Stimulated activated CD4-positive, alpha-beta T cell treated with anti-CD3 and anti-CD28 coated beads, Interleukin-4, amount 100 ng/mL, for 4 hours (primary cell): ENCODE measurements around the gene RNF121.

Source experiments
- DNase-seq, 2 experiments: peaks; one replicate each; pipeline ENCODE4 v3.0.0-alpha.2; 2020

RNF121 gene

GRCh38 chr11:71935338-71935925 is 6.6 kb downstream of the RNF121 start:
- no peak for DNase-seq

- DNase-seq = no peak
These were observed 8.0 kb downstream of the RNF121 start for GRCh38 chr11:71936825-71937224.

GRCh38 chr11:71937826-71938225 is 9.0 kb downstream of the RNF121 start:
- DNase-seq = no peak

- DNase-seq = no peak
These were observed 11.8 kb downstream of the RNF121 start for GRCh38 chr11:71940561-71941219.

DNA sequence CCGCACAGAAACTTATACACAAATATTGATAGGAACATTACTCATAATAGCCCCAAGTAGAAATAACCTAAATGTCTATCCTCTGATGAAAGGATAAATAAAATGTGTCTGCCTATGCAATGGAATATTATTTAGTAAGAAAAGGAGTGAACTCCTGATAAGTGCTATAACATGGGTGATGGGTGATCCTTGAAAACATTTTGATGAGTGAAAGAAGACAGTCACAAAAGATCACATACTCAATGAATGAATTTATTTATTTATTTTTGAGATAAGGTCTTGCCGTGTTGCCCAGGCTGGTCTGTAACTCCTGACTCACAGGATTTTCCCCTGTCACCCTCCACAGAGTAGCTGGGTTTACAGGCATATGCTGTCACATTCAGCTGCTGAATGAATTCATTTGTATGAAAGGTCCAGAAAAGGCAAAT is 17.3 kb downstream of the RNF121 start:
- DNase-seq = no peak

DNA sequence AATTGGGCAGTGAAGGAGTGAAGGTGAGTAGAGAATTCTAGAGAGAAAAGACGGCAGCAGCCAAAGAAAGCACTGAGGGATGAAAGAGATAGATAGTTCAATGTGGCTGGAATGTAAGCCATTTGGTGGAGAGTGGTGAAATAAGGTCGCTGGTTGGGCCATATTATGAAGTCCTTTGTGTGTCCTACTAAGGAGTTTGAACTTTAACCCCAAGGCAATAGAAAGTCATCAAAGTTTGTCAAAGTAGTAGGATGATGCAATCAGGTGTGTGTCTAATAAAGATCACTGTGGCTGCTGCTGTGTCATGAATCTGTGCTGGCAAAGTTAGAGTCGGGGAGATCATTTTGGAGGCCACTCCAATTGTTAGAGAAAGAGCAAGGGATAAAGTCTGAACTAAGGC is 18.7 kb downstream of the RNF121 start:
- no peak for DNase-seq

DNA sequence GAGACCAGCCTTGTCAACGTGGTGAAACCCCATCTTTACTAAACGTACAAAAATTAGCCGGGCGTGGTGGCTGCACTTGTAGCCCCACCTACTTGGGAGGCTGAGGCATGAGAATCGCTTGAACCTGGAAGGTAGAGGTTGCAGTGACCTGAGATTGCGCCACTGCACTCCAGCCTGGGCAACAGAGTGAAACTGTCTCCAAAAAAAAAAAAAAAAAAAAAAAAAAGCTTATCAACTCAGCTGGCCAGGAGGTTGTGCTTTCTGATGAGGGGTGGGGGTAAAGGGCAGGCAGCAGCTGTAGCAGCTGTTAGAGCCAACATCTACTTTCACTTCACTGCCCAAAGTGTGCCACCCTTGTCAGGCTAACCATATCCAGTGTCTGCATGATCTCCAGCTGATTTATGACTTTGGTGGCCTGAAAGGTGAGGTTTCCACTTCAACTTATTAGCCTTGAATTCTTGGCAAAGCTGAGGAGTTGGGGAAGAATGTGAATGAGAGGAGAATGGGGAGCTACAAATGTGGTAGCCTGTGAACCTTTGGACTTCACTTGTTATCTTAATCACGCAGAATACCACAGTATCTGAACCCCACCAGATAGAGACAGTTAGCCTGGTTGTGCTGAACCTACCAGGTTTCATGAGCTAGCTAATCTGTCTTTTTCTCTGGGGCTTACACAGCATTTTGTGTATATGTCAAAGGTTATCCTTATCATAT is 19.6 kb downstream of the RNF121 start:
- no peak for DNase-seq

GRCh38 chr11:71949034-71949433 is 20.2 kb downstream of the RNF121 start:
- no peak for DNase-seq

DNA sequence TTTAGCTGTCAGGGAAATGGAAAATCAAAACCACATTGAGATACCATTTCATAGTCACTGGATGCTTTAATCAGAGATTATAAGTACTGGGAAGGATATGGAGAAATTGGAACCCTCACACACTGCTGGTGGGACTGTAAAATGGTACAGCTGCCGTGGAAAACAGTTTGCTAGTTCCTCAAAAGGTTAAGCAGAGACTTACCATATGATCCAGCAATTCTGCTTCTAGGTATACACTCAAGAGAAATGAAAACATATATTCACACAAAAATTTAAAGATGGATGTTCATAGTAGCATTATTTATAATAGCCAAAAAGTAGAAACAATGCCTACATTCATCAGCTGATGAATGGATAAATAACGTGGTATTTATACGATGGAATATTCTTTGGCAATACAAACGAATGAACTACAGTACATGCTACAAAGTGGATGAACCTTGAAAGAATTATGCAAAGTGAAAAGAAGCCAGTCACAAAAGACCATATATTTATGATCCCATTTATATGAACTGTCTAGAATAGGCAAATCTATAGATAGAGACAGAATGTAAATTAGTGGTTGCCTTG is 23.0 kb downstream of the RNF121 start:
- no peak for DNase-seq

- DNase-seq = no peak
These were observed 27.1 kb downstream of the RNF121 start for GRCh38 chr11:71955898-71956456.

- DNase-seq = no peak
These were observed 33.7 kb downstream of the RNF121 start for GRCh38 chr11:71962428-71963038.

DNA sequence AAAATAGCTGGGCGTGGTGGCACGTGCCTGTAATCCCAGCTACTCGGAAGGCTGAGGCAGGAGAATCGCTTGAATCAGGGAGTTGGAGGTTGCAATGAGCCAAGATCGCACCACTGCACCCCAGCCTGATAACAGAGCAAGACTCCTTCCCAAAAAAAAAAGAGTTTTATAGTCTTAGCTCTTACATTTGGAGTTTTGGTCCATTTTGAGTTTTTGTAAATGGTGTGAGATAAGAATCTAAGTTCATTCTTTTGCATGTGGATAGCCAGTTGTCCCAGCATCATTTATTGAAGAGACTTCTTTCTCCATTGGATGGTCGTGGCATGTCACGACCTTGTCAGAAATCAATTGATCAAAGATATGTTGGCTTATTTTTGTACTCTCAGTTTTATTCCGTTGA is 34.6 kb downstream of the RNF121 start:
- no peak for DNase-seq

- no peak for DNase-seq
These were observed 35.8 kb downstream of the RNF121 start for GRCh38 chr11:71964641-71965040.

- DNase-seq = no peak
These were observed 42.8 kb downstream of the RNF121 start for GRCh38 chr11:71971680-71972079.

DNA sequence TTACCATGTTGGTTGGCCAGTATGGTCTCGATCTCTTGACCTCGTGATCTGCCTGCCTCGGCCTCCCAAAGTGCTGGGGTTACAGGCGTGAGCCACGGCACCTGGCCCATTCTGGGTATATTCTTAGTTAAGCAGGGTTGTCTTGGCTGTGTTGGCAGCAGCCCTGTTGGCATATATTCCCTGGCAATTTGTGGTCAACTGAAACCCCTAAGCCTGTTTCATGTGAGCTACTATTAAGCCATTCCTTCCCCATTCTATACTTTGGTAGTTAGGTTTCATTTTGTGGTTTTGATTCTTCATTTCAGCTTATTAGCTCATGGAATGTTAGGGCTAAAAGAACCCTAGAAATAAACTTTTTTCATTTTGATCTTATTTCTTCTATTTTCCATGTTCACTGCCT is 47.7 kb downstream of the RNF121 start:
- no peak for DNase-seq

GRCh38 chr11:71977090-71977489 is 48.2 kb downstream of the RNF121 start:
- no peak for DNase-seq

- peak; percentile 30 to 31 for DNase-seq
These were observed 49.0 kb downstream of the RNF121 start for GRCh38 chr11:71977743-71978418.

DNA sequence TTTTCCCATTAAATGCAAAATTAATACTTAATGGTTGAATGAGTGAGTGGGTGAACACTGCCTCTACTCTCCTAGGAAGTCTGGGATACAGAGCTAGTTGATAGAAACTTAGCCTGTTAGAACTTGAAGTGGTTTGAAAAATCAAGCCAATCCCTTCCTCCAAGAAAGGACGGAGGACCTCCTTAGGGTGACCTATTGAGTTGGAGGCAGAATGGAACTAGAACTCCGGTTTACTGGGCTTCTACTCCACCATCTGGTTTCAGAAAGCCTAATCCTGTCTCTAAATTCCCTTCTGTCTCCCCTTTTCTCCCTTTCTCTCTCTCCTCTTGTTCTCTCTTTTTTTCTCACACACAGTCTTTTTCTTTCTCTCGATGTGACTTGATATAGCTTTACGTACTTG is 50.2 kb downstream of the RNF121 start:
- no peak for DNase-seq

GRCh38 chr11:71979602-71980001 is 50.8 kb downstream of the RNF121 start:
- no peak for DNase-seq

- DNase-seq = no peak
These were observed 57.3 kb downstream of the RNF121 start for GRCh38 chr11:71986131-71986530.

DNA sequence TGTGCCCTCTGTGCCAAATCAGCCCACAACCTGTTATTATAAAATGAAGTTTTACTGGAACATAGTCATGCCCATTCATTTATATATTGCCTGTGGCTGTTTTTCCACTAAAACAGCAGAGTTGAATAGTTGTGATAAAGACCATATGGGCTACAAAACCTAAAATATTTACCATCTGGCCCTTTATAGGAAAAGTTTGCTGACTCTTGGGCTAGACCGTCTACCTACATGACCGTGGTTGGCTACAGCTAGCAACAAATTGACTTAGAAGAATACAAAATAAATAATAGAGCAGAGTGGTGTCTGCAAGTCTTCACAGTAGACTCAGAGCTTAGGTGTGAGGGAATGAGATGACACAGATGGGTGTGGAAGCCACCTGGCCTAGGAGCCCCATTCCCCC is 58.7 kb downstream of the RNF121 start:
- no peak for DNase-seq

DNA sequence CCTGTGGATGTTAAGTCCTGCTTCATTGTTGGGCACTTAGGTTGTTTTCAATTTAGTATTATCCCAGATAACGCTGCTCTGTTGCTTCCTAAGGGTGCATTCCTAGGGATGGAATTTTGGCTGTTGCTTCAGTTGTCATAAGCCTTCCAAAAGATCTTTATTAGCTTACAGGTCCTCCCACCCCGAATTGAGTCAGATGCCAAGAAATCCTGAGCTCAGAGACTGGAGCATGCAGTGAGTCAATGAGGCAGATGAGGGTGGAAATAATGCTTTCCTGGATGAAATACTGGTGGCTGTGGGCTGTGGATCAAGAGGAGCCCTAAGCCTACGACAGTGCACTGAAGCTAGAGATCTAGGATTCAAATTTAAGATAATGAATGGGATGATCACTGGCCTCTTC is 59.2 kb downstream of the RNF121 start:
- no peak for DNase-seq

DNA sequence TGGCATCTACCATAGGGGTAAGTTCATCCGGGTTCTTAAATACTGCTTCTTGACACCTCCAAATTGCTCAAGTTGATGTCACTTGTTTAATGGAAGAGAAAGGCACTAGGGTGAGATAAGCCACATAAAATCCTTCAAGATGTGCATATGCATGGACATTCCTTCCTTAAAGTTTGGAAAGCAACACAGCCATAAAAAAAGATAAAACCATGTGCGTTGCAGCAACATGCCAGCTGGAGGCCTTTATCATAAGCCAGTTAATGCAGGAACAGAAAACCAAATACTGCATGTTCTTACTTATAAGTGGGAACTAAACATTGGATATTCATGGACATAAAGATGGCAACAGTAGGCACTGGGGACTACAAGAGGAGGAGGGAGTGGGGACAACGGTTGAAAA is 61.9 kb downstream of the RNF121 start:
- no peak for DNase-seq
